Measurements from ENCODE around the gene TUSC2. TPM values are rescaled to one million over a fixed set of nuclear protein-coding genes. Genes with fewer than 3 reads are reported as not detected.
A peak's percentile ranks its signal among the peaks of the same experiment; 100 is the strongest.

TUSC2 gene
- total and polyA plus RNA-seq, 2 of the 13 experiments (the other 11 are each of a cell fraction or from before 2014, with no cell fraction given), result 36.7 to 39.1 TPM

- no peak; the same call in 1 of the 2 replicates for TF ChIP-seq ZNF235 (CRISPR knock-in tag; IDR thresholded peaks at IDR 0.05; ENCODE audit: borderline replicate concordance)
- no peak; the same call in 1 of the 2 replicates for TF ChIP-seq NR2F2 (IDR thresholded peaks at IDR 0.05; ENCODE audit: borderline replicate concordance, low read depth)
- TF ChIP-seq, protein P1, sequence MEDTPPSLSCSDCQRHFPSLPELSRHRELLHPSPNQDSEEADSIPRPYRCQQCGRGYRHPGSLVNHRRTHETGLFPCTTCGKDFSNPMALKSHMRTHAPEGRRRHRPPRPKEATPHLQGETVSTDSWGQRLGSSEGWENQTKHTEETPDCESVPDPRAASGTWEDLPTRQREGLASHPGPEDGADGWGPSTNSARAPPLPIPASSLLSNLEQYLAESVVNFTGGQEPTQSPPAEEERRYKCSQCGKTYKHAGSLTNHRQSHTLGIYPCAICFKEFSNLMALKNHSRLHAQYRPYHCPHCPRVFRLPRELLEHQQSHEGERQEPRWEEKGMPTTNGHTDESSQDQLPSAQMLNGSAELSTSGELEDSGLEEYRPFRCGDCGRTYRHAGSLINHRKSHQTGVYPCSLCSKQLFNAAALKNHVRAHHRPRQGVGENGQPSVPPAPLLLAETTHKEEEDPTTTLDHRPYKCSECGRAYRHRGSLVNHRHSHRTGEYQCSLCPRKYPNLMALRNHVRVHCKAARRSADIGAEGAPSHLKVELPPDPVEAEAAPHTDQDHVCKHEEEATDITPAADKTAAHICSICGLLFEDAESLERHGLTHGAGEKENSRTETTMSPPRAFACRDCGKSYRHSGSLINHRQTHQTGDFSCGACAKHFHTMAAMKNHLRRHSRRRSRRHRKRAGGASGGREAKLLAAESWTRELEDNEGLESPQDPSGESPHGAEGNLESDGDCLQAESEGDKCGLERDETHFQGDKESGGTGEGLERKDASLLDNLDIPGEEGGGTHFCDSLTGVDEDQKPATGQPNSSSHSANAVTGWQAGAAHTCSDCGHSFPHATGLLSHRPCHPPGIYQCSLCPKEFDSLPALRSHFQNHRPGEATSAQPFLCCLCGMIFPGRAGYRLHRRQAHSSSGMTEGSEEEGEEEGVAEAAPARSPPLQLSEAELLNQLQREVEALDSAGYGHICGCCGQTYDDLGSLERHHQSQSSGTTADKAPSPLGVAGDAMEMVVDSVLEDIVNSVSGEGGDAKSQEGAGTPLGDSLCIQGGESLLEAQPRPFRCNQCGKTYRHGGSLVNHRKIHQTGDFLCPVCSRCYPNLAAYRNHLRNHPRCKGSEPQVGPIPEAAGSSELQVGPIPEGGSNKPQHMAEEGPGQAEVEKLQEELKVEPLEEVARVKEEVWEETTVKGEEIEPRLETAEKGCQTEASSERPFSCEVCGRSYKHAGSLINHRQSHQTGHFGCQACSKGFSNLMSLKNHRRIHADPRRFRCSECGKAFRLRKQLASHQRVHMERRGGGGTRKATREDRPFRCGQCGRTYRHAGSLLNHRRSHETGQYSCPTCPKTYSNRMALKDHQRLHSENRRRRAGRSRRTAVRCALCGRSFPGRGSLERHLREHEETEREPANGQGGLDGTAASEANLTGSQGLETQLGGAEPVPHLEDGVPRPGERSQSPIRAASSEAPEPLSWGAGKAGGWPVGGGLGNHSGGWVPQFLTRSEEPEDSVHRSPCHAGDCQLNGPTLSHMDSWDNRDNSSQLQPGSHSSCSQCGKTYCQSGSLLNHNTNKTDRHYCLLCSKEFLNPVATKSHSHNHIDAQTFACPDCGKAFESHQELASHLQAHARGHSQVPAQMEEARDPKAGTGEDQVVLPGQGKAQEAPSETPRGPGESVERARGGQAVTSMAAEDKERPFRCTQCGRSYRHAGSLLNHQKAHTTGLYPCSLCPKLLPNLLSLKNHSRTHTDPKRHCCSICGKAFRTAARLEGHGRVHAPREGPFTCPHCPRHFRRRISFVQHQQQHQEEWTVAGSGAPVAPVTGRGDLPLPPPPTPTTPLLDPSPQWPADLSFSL (CRISPR knock-in tag; IDR thresholded peaks at IDR 0.05), result no peak
- peak; percentile 50; the same call in 1 of the 2 replicates for TF ChIP-seq GZF1 (CRISPR knock-in tag; IDR thresholded peaks at IDR 0.05)
- TF ChIP-seq, protein P2, sequence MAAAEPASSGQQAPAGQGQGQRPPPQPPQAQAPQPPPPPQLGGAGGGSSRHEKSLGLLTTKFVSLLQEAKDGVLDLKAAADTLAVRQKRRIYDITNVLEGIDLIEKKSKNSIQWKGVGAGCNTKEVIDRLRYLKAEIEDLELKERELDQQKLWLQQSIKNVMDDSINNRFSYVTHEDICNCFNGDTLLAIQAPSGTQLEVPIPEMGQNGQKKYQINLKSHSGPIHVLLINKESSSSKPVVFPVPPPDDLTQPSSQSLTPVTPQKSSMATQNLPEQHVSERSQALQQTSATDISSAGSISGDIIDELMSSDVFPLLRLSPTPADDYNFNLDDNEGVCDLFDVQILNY (CRISPR knock-in tag; conservative IDR thresholded peaks at IDR 0.05), result 0 out of 2 replicates have a peak, but pooled peaks have one; percentile 49
- peak; percentile 71 for TF ChIP-seq ZNF343 (CRISPR knock-in tag; IDR thresholded peaks at IDR 0.05)
- TF ChIP-seq ELF3 (CRISPR knock-in tag; IDR thresholded peaks at IDR 0.05), result peak; percentile 92
- peak; percentile 13; the same call in 1 of the 2 replicates for TF ChIP-seq FOXO1 (CRISPR knock-in tag; IDR thresholded peaks at IDR 0.05)
- peak; percentile 60 for TF ChIP-seq RBM39 (IDR thresholded peaks at IDR 0.05; ENCODE audit: low read depth, low read length, poor library complexity, severe bottlenecking)
- TF ChIP-seq POLR2AphosphoS2 (IDR thresholded peaks at IDR 0.05; ENCODE audit: low read depth, low read length), result no peak
- TF ChIP-seq GATAD1 (CRISPR knock-in tag; IDR thresholded peaks at IDR 0.05), result peak; percentile 89
- TF ChIP-seq STAT6 (CRISPR knock-in tag; IDR thresholded peaks at IDR 0.05; ENCODE audit: borderline replicate concordance), result peak; percentile 80; the same call in 1 of the 2 replicates
- peak; percentile 84 for TF ChIP-seq POLR2G (IDR thresholded peaks at IDR 0.05; ENCODE audit: low read depth, low read length)
- TF ChIP-seq SKIL (CRISPR knock-in tag; IDR thresholded peaks at IDR 0.05; ENCODE audit: borderline replicate concordance), result no peak
- TF ChIP-seq ZSCAN31 (CRISPR knock-in tag; IDR thresholded peaks at IDR 0.05; ENCODE audit: low read depth), result peak; percentile 70
- no peak for TF ChIP-seq PRMT3 (CRISPR knock-in tag; IDR thresholded peaks at IDR 0.05; ENCODE audit: borderline replicate concordance, low read depth)
Observed at GRCh38 chr3:50358911-50359759, 31.1 kb upstream of the TUSC2 start, which contains the start of gene TMEM115 (continued).

All from HepG2 (cell line).